ENCODE data around the gene MTAP.

GRCh38 chr9:21965401-21965951 lies 163.0 kb downstream of the MTAP start:
- no peak for TF ChIP-seq CTCF (IDR thresholded peaks at IDR 0.05; ENCODE audit: low read depth, low read length)
- TF ChIP-seq EZH2phosphoT487 (IDR thresholded peaks at IDR 0.05; ENCODE audit: low read depth), result no peak
